CD4-positive, alpha-beta T cell (primary cell): ENCODE measurements around the gene CADM1. TPM values are rescaled to one million over a fixed set of nuclear protein-coding genes. Genes with fewer than 3 reads are reported as not detected.

Source experiments
- ATAC-seq: fragments of 200-7000 bp; cut with Tn5 transposase; one replicate; pipeline ENCODE4 v1.10.0; 2022; ENCODE audit warnings: mild to moderate bottlenecking; ENCODE audit not compliant: poor library complexity
- CTCF ChIA-PET: fragments of 350-600 bp; sonication (Branson Sonifier 250); formaldehyde crosslinking; loops from one replicate; lab custom pipeline; 2021; ENCODE audit warnings: antibody characterized with exemption, inconsistent platforms; lab: Charles Lee
- POLR2A ChIA-PET: fragments of 350-600 bp; sonication (Branson Sonifier 250); formaldehyde crosslinking; loops from one replicate; lab custom pipeline; 2021; ENCODE audit warnings: antibody characterized with exemption, inconsistent platforms; lab: Charles Lee
- DNase-seq, 14 experiments: peaks; one replicate each; pipeline ENCODE4 v3.0.0-alpha.2; 2013 to 2020; ENCODE audit warnings: mixed read lengths in 2 of 14
- H3K27ac ChIP-seq, 2 donors: one replicate each; pipeline versions ENCODE4 v1.5.1 to v1.7.0; 2013; ENCODE audit warnings: low read length in 2 of 2, low read depth in 1 of 2, mild to moderate bottlenecking in 1 of 2
- H3K27me3 ChIP-seq, 2 experiments: 1 replicate in 1 of 2; 2 replicates in 1 of 2; pipeline versions ENCODE4 v1.6.1 to v1.7.0; 2013; ENCODE audit warnings: low read length in 2 of 2, control low read depth in 1 of 2, mild to moderate bottlenecking in 1 of 2, moderate library complexity in 1 of 2; ENCODE audit not compliant: insufficient read depth in 2 of 2, control insufficient read depth in 1 of 2
- H3K36me3 ChIP-seq: one replicate; pipeline ENCODE4 v1.6.1; 2013; ENCODE audit warnings: low read length, control low read depth; ENCODE audit not compliant: insufficient read depth
- H3K4me1 ChIP-seq: one replicate; pipeline ENCODE4 v1.6.1; 2013; ENCODE audit warnings: low read length, control low read depth; ENCODE audit not compliant: insufficient read depth
- H3K4me3 ChIP-seq: one replicate; pipeline ENCODE4 v1.5.1; 2013; ENCODE audit warnings: mild to moderate bottlenecking, low read length, moderate library complexity
- H3K9me3 ChIP-seq, 2 experiments: 1 replicate in 1 of 2; 2 replicates in 1 of 2; pipeline versions ENCODE4 v1.6.1 to v1.7.0; 2013; ENCODE audit warnings: low read length in 2 of 2, mild to moderate bottlenecking in 2 of 2, control low read depth in 1 of 2, moderate library complexity in 1 of 2; ENCODE audit not compliant: control insufficient read depth in 1 of 2, insufficient read depth in 1 of 2
- H3K27ac Mint-ChIP-seq: one replicate; pipeline ENCODE4 v1.8.0; 2020; ENCODE audit warnings: mixed read lengths
- H3K27me3 Mint-ChIP-seq: one replicate; pipeline ENCODE4 v1.8.0; 2021; ENCODE audit warnings: mixed read lengths
- H3K36me3 Mint-ChIP-seq: one replicate; pipeline ENCODE4 v1.8.0; 2021; ENCODE audit warnings: low read depth, mixed read lengths
- H3K4me1 Mint-ChIP-seq: one replicate; pipeline ENCODE4 v1.8.0; 2021; ENCODE audit warnings: low read depth, mixed read lengths
- H3K4me3 Mint-ChIP-seq: one replicate; pipeline ENCODE4 v1.8.0; 2020; ENCODE audit warnings: mild to moderate bottlenecking, mixed read lengths
- H3K9me3 Mint-ChIP-seq: one replicate; pipeline ENCODE4 v1.8.0; 2020; ENCODE audit warnings: mixed read lengths
- intact Hi-C, 2 experiments: fragments of 100-400 bp; cut with DNase I in 1 of 2; cut with micrococcal nuclease in 1 of 2; formaldehyde crosslinking; loops; one replicate each; pipeline versions ENCODE4 v1.15.1 to v1.9.0; 2023 to 2025; cut with DNase I, micrococcal nuclease
- total RNA-seq, 174 experiments: library from RNA in 2 of 174; stranded (reverse) in 2 of 174; gene quantifications; one replicate each; pipeline ENCODE4 v1.2.3 and lab custom pipeline; 2021 to 2026
- TF ChIP-seq, protein P1 (sequence below): fragments of 200-600 bp; IDR thresholded peaks from one replicate; pipeline ENCODE4 v1.8.0; 2022; ENCODE audit warnings: antibody characterized with exemption, mild to moderate bottlenecking

CADM1 gene
- total RNA-seq, 2 experiments from 2014 or later = 1.1 to 1.4 TPM

DNA sequence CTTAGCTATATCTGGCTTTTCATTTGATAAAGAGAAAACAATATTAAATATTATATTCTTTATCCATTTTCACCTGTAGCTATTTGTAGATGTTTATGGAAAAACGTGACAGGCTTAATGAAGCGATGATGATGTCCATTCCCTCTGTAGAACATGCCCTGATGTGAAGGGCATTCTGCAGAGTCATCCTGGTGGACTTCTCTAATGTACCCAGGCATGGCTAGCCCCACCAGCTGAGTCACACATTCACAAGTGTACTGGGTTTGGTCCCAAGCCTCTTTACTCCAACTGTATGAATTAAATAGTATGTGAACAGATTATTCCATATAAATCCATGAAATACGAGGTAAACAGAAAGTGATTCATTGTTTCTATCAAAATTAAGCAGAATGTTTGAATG lies 139.3 kb downstream of the CADM1 start:
- CTCF ChIA-PET = no interaction called here
- peaks cover 2% of the 10 kb centered on the region for H3K9me3 Mint-ChIP-seq

DNA sequence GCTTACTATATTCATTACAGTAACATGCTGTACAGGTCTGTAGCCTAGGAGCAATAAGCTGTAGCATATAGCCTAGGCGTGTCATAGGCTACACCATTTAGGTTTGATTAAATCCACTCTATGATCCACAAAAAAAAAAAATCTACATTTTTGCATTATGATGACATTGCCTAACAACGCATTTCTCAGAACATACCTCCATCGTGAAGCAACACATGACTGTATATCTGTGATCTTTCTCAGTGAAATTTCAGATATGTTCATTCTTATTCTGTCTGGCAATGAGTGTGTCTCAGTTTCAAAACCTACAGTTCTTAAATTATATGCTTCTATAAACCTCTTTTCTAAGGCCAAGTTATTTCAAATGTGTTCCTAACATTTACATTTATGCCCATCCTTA lies 140.3 kb downstream of the CADM1 start:
- H3K4me3 Mint-ChIP-seq = no peak overlapping the region
- TF ChIP-seq, protein P1, sequence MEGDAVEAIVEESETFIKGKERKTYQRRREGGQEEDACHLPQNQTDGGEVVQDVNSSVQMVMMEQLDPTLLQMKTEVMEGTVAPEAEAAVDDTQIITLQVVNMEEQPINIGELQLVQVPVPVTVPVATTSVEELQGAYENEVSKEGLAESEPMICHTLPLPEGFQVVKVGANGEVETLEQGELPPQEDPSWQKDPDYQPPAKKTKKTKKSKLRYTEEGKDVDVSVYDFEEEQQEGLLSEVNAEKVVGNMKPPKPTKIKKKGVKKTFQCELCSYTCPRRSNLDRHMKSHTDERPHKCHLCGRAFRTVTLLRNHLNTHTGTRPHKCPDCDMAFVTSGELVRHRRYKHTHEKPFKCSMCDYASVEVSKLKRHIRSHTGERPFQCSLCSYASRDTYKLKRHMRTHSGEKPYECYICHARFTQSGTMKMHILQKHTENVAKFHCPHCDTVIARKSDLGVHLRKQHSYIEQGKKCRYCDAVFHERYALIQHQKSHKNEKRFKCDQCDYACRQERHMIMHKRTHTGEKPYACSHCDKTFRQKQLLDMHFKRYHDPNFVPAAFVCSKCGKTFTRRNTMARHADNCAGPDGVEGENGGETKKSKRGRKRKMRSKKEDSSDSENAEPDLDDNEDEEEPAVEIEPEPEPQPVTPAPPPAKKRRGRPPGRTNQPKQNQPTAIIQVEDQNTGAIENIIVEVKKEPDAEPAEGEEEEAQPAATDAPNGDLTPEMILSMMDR = no peak
- Histone ChIP-seq H3K27ac (no peak overlapping the region), H3K36me3 (no peaks in the 10 kb centered on the region), H3K9me3 (no peaks in the 10 kb centered on the region), H3K27me3 (no peaks in the 10 kb centered on the region), H3K4me1 (no peaks in the 10 kb centered on the region), H3K4me3 (no peak overlapping the region)
- ATAC-seq (no peak), DNase-seq (no peak)
- H3K4me1 Mint-ChIP-seq = no peaks in the 10 kb centered on the region
- ChIA-PET CTCF (no interaction called here), POLR2A (no interaction called here)
- no peaks in the 10 kb centered on the region for H3K27me3 Mint-ChIP-seq
- H3K36me3 Mint-ChIP-seq = no peaks in the 10 kb centered on the region
- peaks cover 2% of the 10 kb centered on the region for H3K9me3 Mint-ChIP-seq
- intact Hi-C loops = no loop called here
- no peak overlapping the region for H3K27ac Mint-ChIP-seq

More for the DNA sequence above, 139.3 kb downstream of the CADM1 start:
- Mint-ChIP-seq H3K27ac (no peak overlapping the region), H3K4me3 (no peak overlapping the region), H3K4me1 (no peaks in the 10 kb centered on the region), H3K27me3 (no peaks in the 10 kb centered on the region), H3K36me3 (no peaks in the 10 kb centered on the region)
- no peaks in the 10 kb centered on the region for H3K9me3 ChIP-seq
- H3K4me1 ChIP-seq = no peaks in the 10 kb centered on the region
- no peaks in the 10 kb centered on the region for H3K27me3 ChIP-seq
- POLR2A ChIA-PET = no interaction called here
- TF ChIP-seq, protein P1 = no peak
- DNase-seq (no peak), ATAC-seq (no peak)
- no peaks in the 10 kb centered on the region for H3K36me3 ChIP-seq
- intact Hi-C loops = no loop called here
- no peak overlapping the region for H3K27ac ChIP-seq
- no peak overlapping the region for H3K4me3 ChIP-seq

DNA sequence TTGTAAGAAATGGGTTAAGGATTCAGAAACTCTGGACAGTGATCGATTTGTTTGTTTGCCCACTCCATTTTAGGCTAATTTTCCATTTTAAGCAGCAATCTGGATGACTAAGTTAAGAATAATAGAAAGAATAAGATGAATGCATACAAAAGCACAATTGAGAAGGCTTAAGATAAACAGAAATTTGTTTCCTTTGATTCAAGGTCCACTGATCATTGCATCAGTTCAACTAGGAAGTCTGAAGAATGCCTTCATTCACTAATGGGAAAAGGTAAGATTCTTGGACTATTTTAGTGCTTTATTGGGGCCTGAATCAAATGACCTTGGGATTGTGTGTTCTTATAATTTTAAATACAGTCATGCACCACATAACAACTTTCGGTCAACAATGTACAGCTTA lies 140.8 kb downstream of the CADM1 start:
- ChIA-PET POLR2A (no interaction called here), CTCF (no interaction called here)
- H3K4me1 ChIP-seq = no peaks in the 10 kb centered on the region
- no peak overlapping the region for H3K4me3 ChIP-seq
- H3K27me3 ChIP-seq = no peaks in the 10 kb centered on the region
- no peak overlapping the region for H3K27ac Mint-ChIP-seq
- ATAC-seq (no peak), DNase-seq (no peak)
- TF ChIP-seq, protein P1 = no peak
- intact Hi-C loops = no loop called here
- peaks cover 2% of the 10 kb centered on the region for H3K9me3 Mint-ChIP-seq
- H3K4me1 Mint-ChIP-seq = no peaks in the 10 kb centered on the region
- no peak overlapping the region for H3K4me3 Mint-ChIP-seq
- no peaks in the 10 kb centered on the region for H3K9me3 ChIP-seq
- no peaks in the 10 kb centered on the region for H3K27me3 Mint-ChIP-seq
- no peak overlapping the region for H3K27ac ChIP-seq
- no peaks in the 10 kb centered on the region for H3K36me3 Mint-ChIP-seq
- no peaks in the 10 kb centered on the region for H3K36me3 ChIP-seq
